Right lobe of liver (tissue), 6 donors: ENCODE results near the gene SETDB1. TPM values are rescaled to one million over a fixed set of nuclear protein-coding genes. Genes with fewer than 3 reads are reported as not detected.
A peak's percentile ranks its signal among the peaks of the same experiment; 100 is the strongest.

ENCODE experiments used
- ATAC-seq, 4 donors: fragments of 200-7000 bp; cut with Tn5 transposase; one replicate each; pipeline ENCODE4 v1.9.1; 2020; ENCODE audit warnings: mild to moderate bottlenecking in 4 of 4, moderate library complexity in 4 of 4
- DNase-seq, 3 donors: peaks; one replicate each; pipeline ENCODE4 v3.0.0-alpha.2; 2020
- H3K27ac ChIP-seq, 3 donors: fragments of 200-600 bp; one replicate each; pipeline ENCODE4 v1.8.0; 2022
- H3K27me3 ChIP-seq, 2 donors: fragments of 200-600 bp; one replicate each; pipeline ENCODE4 v1.8.0; 2022
- H3K36me3 ChIP-seq, 4 donors: fragments of 200-600 bp; sonication (generic) in 1 of 4; one replicate each; pipeline versions ENCODE4 v1.5.1 to v1.8.0; 2017 to 2022; ENCODE audit warnings: control low read depth in 1 of 4
- H3K4me1 ChIP-seq, 4 donors: fragments of 200-600 bp; sonication (generic) in 1 of 4; one replicate each; pipeline versions ENCODE4 v1.5.1 to v1.8.0; 2017 to 2022; ENCODE audit warnings: control low read depth in 1 of 4
- H3K4me3 ChIP-seq, 3 donors: fragments of 200-600 bp; one replicate each; pipeline ENCODE4 v1.8.0; 2022
- H3K9me3 ChIP-seq, 4 donors: fragments of 200-600 bp; sonication (generic) in 1 of 4; one replicate each; pipeline versions ENCODE4 v1.5.1 to v1.8.0; 2017 to 2022; ENCODE audit warnings: control low read depth in 1 of 4
- POLR2A ChIP-seq: fragments of 450-650 bp; IDR thresholded peaks from one replicate; pipeline ENCODE4 v1.6.1; 2017; ENCODE audit warnings: antibody characterized with exemption, mild to moderate bottlenecking
- WGBS: methylation state at CpG from one replicate; pipeline ENCODE4 v1.1.6; 2018; ENCODE audit warnings: low coverage, low lambda C conversion rate; ENCODE audit not compliant: insufficient coverage; ENCODE audit errors: missing lambda C conversion rate; 5-methylcytosine and 5-hydroxymethylcytosine counted together
- intact Hi-C, 2 donors: fragments of 100-400 bp; cut with DNase I; formaldehyde crosslinking; loops; one replicate each; pipeline versions ENCODE4 v1.11.2 to v1.14.1; 2022
- total RNA-seq, 6 experiments: library from RNA; depleted of rRNA in 2 of 6; stranded (reverse); fragments of >200 nt in 2 of 6; fragmentation: NEBNext Ultra II Directional in 3 of 6; extraction: Animal tissue kit (Norgen Biotek cat#: 25700) in 3 of 6; gene quantifications; one replicate each; pipeline versions ENCODE4 v1.1.0 to v1.2.4, GENCODE V29; 2016 to 2023
- TF ChIP-seq, protein P1 (sequence below), 4 donors: fragments of 200-600 bp in 3 of 4; fragments of 450-650 bp in 1 of 4; IDR thresholded peaks; one replicate each; pipeline versions ENCODE4 v1.5.1 to v1.8.0; 2016 to 2022; ENCODE audit warnings: antibody characterized with exemption in 4 of 4, mild to moderate bottlenecking in 2 of 4
- donor health status: DM: no; HTN: yes; CAD: no.
- donor health status: DM: no; HTN: no; CAD: no.
- donor health status: DM: no; HTN: no; CAD: no.
- donor health status: DM: no; HTN: yes; CAD: no.
- donor health status: DM: no; HTN: yes; CAD: no.

Gene SETDB1
- total RNA-seq, 6 experiments from 2014 or later: 10.4 to 17.8 (median 12.9) TPM

DNA sequence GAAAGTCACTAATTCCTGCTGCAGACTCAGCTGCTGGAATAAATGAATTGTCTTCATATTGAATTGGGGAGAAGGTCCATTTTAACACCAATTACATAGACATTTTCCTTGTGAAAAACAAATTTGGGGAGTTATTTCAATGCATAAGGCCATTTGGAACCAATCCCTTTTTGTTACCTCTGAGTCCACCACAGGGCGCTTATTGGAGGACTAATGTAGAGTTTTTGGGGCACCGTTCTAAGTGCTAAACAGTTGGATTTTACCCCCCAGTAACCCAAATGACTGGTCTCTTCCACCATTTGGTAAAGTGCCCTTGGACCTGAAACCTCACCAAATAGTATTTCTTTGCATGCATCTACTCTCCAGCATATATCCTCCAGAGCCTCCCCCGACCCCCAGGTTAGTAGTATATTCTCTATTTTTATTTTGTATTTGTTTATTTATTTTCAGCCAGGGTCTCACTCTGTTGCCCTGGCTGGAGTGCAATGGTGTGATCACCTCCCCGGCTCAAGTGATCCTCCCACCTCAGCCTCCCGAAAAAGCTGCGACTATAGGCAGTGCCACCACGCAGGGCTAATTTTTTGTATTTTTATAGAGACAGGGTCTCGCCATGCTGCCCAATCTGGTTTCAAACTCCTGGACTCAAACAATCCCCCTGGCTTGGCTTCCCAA lies 83.6 kb downstream of the SETDB1 start:
- intact Hi-C loops: no loop called here
- WGBS: 85% methylated on average over 6 of the region's 8 CpGs

DNA sequence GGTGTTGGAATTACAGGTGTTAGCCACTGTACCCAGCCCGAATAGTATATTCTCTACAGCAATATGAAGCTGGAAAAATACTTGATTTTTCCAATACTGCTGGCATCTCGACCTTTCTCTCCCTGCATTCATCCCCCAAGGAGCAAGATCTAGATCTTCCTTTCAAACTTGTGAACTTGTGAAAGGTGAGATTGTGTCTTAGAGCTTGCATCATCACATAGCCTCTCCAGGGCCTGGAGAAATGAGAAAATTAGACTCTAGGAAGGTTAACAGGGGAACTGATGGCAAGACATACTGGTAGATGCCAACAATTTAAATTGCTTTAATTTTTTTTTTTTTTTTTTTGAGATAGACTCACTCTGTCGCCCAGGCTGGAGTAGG lies 84.2 kb downstream of the SETDB1 start:
- Histone ChIP-seq H3K27ac (no peak overlapping the region), H3K4me3 (no peak overlapping the region), H3K4me1 (peaks cover 0 to 69% (median 27%) of the 10 kb centered on the region in 4 donors), H3K27me3 (no peaks in the 10 kb centered on the region), H3K9me3 (no peaks in the 10 kb centered on the region), H3K36me3 (no peaks in the 10 kb centered on the region)
- DNase-seq: no peak
- ATAC-seq: no peak
- no peak for TF ChIP-seq POLR2A
- TF ChIP-seq, protein P1, sequence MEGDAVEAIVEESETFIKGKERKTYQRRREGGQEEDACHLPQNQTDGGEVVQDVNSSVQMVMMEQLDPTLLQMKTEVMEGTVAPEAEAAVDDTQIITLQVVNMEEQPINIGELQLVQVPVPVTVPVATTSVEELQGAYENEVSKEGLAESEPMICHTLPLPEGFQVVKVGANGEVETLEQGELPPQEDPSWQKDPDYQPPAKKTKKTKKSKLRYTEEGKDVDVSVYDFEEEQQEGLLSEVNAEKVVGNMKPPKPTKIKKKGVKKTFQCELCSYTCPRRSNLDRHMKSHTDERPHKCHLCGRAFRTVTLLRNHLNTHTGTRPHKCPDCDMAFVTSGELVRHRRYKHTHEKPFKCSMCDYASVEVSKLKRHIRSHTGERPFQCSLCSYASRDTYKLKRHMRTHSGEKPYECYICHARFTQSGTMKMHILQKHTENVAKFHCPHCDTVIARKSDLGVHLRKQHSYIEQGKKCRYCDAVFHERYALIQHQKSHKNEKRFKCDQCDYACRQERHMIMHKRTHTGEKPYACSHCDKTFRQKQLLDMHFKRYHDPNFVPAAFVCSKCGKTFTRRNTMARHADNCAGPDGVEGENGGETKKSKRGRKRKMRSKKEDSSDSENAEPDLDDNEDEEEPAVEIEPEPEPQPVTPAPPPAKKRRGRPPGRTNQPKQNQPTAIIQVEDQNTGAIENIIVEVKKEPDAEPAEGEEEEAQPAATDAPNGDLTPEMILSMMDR (IDR thresholded peaks at IDR 0.05): no peak
- intact Hi-C loops: no loop called here
- WGBS: 96% methylated on average over 3 of the region's 3 CpGs

More for the DNA sequence above, 83.6 kb downstream of the SETDB1 start:
- DNase-seq (no peak), ATAC-seq (no peak)
- Histone ChIP-seq H3K9me3 (no peaks in the 10 kb centered on the region), H3K27ac (peak overlapping the region in 1 of 3 donors; percentile 89), H3K27me3 (no peaks in the 10 kb centered on the region), H3K4me1 (peaks cover 0 to 75% (median 29%) of the 10 kb centered on the region in 4 donors), H3K36me3 (no peaks in the 10 kb centered on the region), H3K4me3 (peak overlapping the region in 2 of 3 donors; percentile 71 to 73)
- no peak for TF ChIP-seq POLR2A
- TF ChIP-seq, protein P1 (IDR thresholded peaks at IDR 0.05): no peak

DNA sequence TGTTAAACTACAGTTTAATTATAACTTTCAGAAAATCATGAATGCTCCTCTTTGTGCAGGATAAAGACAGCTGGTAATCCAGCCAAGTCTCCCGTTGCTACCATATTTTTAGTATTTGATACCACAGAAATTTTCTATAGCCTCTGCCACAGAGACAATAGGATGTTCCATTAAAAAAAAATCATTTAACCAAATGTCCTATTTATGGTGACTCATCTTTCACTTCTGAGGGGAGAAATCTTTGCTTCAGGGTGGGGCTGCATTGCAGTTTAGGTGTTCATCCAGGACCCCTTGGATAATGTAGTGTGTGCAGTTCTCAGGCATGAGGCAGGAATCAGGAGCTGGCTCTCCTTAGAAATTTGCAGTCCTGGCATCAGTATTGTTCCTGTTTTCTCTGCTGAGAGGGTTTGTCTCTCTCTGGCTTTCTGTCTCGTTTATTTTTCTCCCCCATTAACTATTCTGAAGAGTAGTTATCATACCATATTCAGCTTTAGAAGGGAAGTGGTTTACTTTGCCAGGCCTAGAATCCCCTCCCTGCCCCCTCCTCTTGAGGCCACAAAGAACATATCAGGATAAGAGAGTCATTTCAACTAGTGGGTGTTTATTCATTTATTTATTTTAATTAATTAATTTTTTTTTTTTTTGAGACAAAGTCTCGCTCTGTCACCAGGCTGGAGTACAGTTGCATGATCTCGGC lies 85.1 kb downstream of the SETDB1 start:
- Histone ChIP-seq H3K9me3 (no peaks in the 10 kb centered on the region), H3K27ac (peak overlapping the region in 1 of 3 donors; percentile 77), H3K27me3 (no peaks in the 10 kb centered on the region), H3K4me1 (peaks cover 0 to 65% (median 27%) of the 10 kb centered on the region in 4 donors), H3K36me3 (no peaks in the 10 kb centered on the region), H3K4me3 (no peak overlapping the region)
- ATAC-seq (no peak), DNase-seq (no peak)
- intact Hi-C loops: no loop called here
- WGBS: 52% methylated on average over 4 of the region's 4 CpGs
- TF ChIP-seq POLR2A: no peak
- TF ChIP-seq, protein P1 (IDR thresholded peaks at IDR 0.05): no peak

DNA sequence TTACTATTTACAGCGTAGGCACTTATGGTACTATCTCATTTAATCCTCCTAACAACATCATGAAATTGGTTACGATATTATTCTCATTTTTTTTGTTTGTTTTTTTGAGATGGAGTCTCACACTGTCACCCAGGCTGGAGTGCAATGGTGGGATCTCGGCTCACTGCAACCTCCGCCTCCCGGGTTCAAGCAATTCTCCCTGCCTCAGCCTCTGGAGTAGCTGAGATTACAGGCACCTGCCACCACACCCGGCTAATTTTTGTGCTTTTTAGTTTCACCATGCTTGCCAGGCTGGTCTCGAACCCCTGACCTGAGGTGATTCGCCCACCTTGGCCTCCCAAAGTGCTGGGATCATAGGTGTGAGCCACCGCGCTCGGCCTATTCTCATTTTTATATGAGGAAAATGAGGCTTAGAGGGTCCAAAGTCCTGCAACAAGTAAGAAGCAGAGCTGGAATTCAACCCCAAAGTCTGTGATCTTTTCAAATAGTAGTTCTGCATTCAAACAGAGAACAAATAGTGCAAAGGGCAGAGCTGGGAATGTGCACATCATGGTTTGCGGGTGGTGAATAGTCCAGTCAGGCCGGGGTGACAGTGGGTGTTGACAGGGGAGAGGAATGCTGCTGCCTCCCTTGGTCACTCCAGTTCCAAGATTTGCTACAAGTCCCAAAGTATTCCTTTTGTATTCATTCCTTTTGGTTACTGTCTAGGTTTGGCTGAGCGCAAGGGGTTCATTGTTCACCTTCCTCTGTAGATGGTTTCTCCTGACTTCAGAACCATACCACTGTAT lies 86.7 kb downstream of the SETDB1 start:
- Histone ChIP-seq H3K27me3 (no peaks in the 10 kb centered on the region), H3K4me1 (peaks cover 0 to 54% (median 22%) of the 10 kb centered on the region in 4 donors), H3K4me3 (peak overlapping the region in 2 of 3 donors; percentile 10 to 31), H3K36me3 (peaks cover 0 to 9% (median 1%) of the 10 kb centered on the region in 4 donors), H3K27ac (peak overlapping the region; percentile 77 to 80 (median 77)), H3K9me3 (no peaks in the 10 kb centered on the region)
- ATAC-seq (peak; percentile 58 to 79 (median 74)), DNase-seq (peak; percentile 51 to 83 (median 73))
- TF ChIP-seq, protein P1 (IDR thresholded peaks at IDR 0.05): no peak
- no peak for TF ChIP-seq POLR2A
- intact Hi-C loops: no loop called here
- 33% methylated on average over 9 of the region's 14 CpGs for WGBS
